Dedifferentiated amniotic fluid mesenchymal stem cell (primary cell): ENCODE data around the gene MPC1.
A peak's percentile ranks its signal among the peaks of the same experiment; 100 is the strongest.
"Not testable (repeated sequence)": the region's sequence is repeated elsewhere in the genome, so short reads cannot be mapped to it uniquely, and the experiment has no call there.

Source experiments
- DNase-seq: peaks from one replicate; pipeline ENCODE4 v3.0.0-alpha.2; 2016; ENCODE audit errors: extremely low spot score

Gene MPC1

GRCh38 chr6:166406197-166406596, 23.5 kb upstream of the MPC1 start:
- no peak for DNase-seq

GRCh38 chr6:166405386-166405785, 22.6 kb upstream of the MPC1 start:
- DNase-seq, result no peak

GRCh38 chr6:166402582-166403277, 20.0 kb upstream of the MPC1 start:
- peak; percentile 45 for DNase-seq

GRCh38 chr6:166400649-166401250, 18.0 kb upstream of the MPC1 start:
- DNase-seq, result peak; percentile 65

- no peak for DNase-seq
These were observed 17.4 kb upstream of the MPC1 start for GRCh38 chr6:166400181-166400580.

GRCh38 chr6:166398348-166398747, 15.6 kb upstream of the MPC1 start:
- no peak for DNase-seq

- no peak for DNase-seq
These were observed 15.1 kb upstream of the MPC1 start for GRCh38 chr6:166397849-166398248.

GRCh38 chr6:166395778-166396177, 13.0 kb upstream of the MPC1 start:
- no peak for DNase-seq

GRCh38 chr6:166395351-166395750, 12.6 kb upstream of the MPC1 start:
- no peak for DNase-seq

GRCh38 chr6:166394036-166394892, 11.5 kb upstream of the MPC1 start:
- no peak for DNase-seq

- no peak for DNase-seq
These were observed 10.7 kb upstream of the MPC1 start for GRCh38 chr6:166393535-166393823.

- DNase-seq, result not testable (repeated sequence)
These were observed 10.2 kb upstream of the MPC1 start for GRCh38 chr6:166392755-166393534.

GRCh38 chr6:166389119-166389518, 6.4 kb upstream of the MPC1 start:
- no peak for DNase-seq

GRCh38 chr6:166388290-166389004, 5.7 kb upstream of the MPC1 start:
- no peak for DNase-seq

GRCh38 chr6:166387642-166388289, 5.0 kb upstream of the MPC1 start:
- DNase-seq, result no peak

GRCh38 chr6:166387098-166387497, 4.4 kb upstream of the MPC1 start:
- DNase-seq, result not testable (repeated sequence)

GRCh38 chr6:166386111-166386510, 3.4 kb upstream of the MPC1 start:
- DNase-seq, result no peak

GRCh38 chr6:166383802-166384363, 1.1 kb upstream of the MPC1 start:
- peak; percentile 27 for DNase-seq

- no peak for DNase-seq
These were observed 224 bp downstream of the MPC1 start for GRCh38 chr6:166382500-166382932.

- peak; percentile 20 for DNase-seq
These were observed 824 bp downstream of the MPC1 start for GRCh38 chr6:166381733-166382499.
